Activated naive CD8-positive, alpha-beta T cell treated with anti-CD3 and anti-CD28 coated beads, Interleukin-2, amount 10 ng/mL, durations not matched to agents 7 days and 5 days (primary cell): ENCODE results near the gene LPCAT2. TPM values are rescaled to one million over a fixed set of nuclear protein-coding genes. Genes with fewer than 3 reads are reported as not detected.

Experiments
- ATAC-seq: fragments of 150-1000 bp; cut with Tn5 transposase; one replicate; pipeline ENCODE4 v1.10.0; 2021; ENCODE audit warnings: low read depth, moderate library complexity
- POLR2A ChIA-PET: fragments of 350-600 bp; sonication (Branson Sonifier 250); formaldehyde crosslinking; loops from one replicate; lab custom pipeline; 2021; ENCODE audit warnings: antibody characterized with exemption; lab: Charles Lee
- DNase-seq: peaks from one replicate; pipeline ENCODE4 v3.0.0; 2021
- H3K27ac Mint-ChIP-seq: one replicate; pipeline ENCODE4 v1.8.0; 2022; ENCODE audit warnings: mild to moderate bottlenecking, mixed read lengths
- H3K27me3 Mint-ChIP-seq: one replicate; pipeline ENCODE4 v1.8.0; 2022; ENCODE audit warnings: mild to moderate bottlenecking, moderate library complexity, mixed read lengths
- H3K36me3 Mint-ChIP-seq: one replicate; pipeline ENCODE4 v1.8.0; 2021; ENCODE audit warnings: mild to moderate bottlenecking, mixed read lengths
- H3K4me1 Mint-ChIP-seq: one replicate; pipeline ENCODE4 v1.8.0; 2021; ENCODE audit warnings: mixed read lengths
- H3K4me3 Mint-ChIP-seq: one replicate; pipeline ENCODE4 v1.8.0; 2022; ENCODE audit warnings: mild to moderate bottlenecking, moderate library complexity, mixed read lengths
- H3K9me3 Mint-ChIP-seq: one replicate; pipeline ENCODE4 v1.8.0; 2021; ENCODE audit warnings: mixed read lengths
- total RNA-seq, 2 experiments: library from RNA; stranded (reverse); gene quantifications; one replicate each; pipeline ENCODE4 v1.2.3, GENCODE V29; 2021

Gene LPCAT2
- total RNA-seq, 2 experiments from 2014 or later: 0.30 to 1.4 TPM

DNA sequence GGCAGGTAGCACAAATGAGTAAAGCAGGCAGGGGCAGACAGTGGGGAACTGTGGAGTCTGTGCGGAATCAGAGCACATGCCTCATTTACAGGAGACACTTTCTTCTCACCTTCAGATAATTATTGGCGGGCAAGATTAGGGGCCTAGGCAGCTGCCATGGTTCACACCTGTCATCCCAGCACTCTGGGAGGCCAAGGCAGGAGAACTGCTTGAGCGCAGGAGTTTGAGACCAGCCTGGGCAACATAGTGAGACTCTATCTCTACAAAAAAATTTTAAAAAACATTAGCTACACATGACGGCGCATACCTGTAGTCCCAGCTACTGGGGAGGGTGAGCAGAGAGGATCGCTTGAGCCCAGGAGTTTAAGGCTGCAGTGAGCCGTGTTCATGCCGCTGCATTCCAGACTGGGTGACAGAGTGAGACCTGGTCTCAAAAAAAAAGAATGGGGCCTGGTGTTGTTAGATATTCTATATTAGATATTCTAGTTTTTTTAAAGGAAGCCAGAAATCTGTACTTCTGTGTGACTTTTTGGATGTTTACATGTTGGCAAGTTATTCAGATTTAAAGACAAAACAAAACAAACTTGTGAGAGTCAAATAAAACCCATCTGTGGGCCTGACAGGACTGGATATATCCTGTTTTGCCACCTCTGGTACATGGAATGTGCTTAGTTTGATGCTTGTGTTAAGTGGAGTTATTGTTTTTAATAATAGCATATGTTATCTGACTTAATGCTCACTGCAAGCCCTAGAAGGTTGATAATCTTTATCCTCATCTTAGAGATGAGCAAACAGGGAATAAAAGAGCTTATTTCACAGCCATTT is 4.9 kb upstream of the LPCAT2 start:
- no peak for ATAC-seq
- Mint-ChIP-seq H3K36me3 (no peaks in the 10 kb centered on the region), H3K9me3 (no peaks in the 10 kb centered on the region), H3K4me3 (no peak overlapping the region), H3K27ac (no peak overlapping the region), H3K27me3 (peaks cover 14% of the 10 kb centered on the region), H3K4me1 (peaks cover 13% of the 10 kb centered on the region)
- POLR2A ChIA-PET: no interaction called here
- no peak for DNase-seq

DNA sequence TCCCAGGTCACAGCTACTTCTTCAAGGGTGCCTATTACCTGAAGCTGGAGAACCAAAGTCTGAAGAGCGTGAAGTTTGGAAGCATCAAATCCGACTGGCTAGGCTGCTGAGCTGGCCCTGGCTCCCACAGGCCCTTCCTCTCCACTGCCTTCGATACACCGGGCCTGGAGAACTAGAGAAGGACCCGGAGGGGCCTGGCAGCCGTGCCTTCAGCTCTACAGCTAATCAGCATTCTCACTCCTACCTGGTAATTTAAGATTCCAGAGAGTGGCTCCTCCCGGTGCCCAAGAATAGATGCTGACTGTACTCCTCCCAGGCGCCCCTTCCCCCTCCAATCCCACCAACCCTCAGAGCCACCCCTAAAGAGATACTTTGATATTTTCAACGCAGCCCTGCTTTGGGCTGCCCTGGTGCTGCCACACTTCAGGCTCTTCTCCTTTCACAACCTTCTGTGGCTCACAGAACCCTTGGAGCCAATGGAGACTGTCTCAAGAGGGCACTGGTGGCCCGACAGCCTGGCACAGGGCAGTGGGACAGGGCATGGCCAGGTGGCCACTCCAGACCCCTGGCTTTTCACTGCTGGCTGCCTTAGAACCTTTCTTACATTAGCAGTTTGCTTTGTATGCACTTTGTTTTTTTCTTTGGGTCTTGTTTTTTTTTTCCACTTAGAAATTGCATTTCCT is 3.4 kb upstream of the LPCAT2 start:
- peaks cover 5% of the 10 kb centered on the region for H3K36me3 Mint-ChIP-seq

DNA sequence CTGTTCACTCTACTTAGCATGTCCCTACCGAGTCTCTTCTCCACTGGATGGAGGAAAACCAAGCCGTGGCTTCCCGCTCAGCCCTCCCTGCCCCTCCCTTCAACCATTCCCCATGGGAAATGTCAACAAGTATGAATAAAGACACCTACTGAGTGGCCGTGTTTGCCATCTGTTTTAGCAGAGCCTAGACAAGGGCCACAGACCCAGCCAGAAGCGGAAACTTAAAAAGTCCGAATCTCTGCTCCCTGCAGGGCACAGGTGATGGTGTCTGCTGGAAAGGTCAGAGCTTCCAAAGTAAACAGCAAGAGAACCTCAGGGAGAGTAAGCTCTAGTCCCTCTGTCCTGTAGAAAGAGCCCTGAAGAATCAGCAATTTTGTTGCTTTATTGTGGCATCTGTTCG is 2.8 kb upstream of the LPCAT2 start:
- DNase-seq (no peak), ATAC-seq (no peak)
- peaks cover 32% of the 10 kb centered on the region for H3K27me3 Mint-ChIP-seq
- H3K9me3 Mint-ChIP-seq: no peaks in the 10 kb centered on the region
- peaks cover 5% of the 10 kb centered on the region for H3K36me3 Mint-ChIP-seq
- H3K27ac Mint-ChIP-seq: no peak overlapping the region
- H3K4me1 Mint-ChIP-seq: peaks cover 7% of the 10 kb centered on the region
- POLR2A ChIA-PET: no interaction called here
- H3K4me3 Mint-ChIP-seq: no peak overlapping the region

More for the DNA sequence above, 3.4 kb upstream of the LPCAT2 start:
- Mint-ChIP-seq H3K27ac (no peak overlapping the region), H3K4me3 (no peak overlapping the region), H3K4me1 (peaks cover 7% of the 10 kb centered on the region), H3K27me3 (peaks cover 27% of the 10 kb centered on the region), H3K9me3 (no peaks in the 10 kb centered on the region)
- DNase-seq (no peak), ATAC-seq (no peak)
- POLR2A ChIA-PET: no interaction called here

DNA sequence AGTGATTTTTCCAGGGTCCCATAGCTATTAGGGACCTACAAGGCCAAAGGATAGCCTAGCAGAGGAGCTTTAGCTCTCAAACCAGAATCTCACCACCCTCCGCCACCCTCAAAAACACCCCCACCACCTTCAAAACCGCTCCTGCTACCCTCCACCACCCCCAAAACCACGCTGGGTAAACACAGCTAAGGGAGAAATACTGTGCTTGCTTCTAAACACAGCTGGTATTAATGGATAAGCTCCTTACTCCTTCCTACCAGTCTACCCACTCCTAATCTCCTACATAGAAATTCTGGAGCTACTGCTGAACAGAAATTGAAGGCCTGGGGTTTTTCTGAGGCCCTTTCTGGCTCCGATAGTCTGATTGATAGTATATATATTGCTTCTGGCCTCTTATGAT is 2.2 kb upstream of the LPCAT2 start:
- Mint-ChIP-seq H3K4me1 (peaks cover 7% of the 10 kb centered on the region), H3K27ac (no peak overlapping the region), H3K9me3 (no peaks in the 10 kb centered on the region), H3K27me3 (peaks cover 28% of the 10 kb centered on the region), H3K36me3 (peaks cover 5% of the 10 kb centered on the region), H3K4me3 (no peak overlapping the region)
- DNase-seq (no peak), ATAC-seq (no peak)
- POLR2A ChIA-PET: no interaction called here

DNA sequence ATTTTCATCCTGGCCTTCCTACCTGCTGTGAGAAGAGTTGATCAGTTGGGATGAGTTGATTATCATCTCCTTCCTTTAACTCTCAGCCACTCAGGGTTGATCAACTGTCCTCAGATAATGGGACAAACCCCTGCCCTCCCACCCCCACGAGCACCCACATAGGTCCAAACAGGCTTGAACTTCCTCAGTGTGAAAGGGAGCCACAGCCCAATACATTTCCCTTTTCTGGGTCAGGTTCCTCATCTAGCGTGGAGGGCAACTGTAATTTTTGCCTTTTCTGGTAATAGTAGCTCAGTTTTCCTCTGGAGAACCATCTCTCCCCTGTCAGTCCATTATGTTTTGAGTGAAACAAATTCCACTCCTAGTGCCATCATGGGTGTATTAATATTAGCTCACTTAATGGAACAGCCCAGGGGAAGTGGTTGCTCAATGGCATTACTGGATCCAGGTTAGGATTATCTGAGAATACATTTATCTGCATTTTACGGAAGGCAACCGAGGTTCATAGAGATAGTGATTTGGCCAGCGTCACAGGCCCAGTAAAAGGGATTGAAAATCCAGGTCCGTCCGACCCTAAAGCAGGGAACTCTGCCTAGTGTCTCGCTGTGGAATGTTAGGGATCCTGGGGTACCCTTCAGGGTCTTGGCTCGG is 476 bp upstream of the LPCAT2 start:
- POLR2A ChIA-PET: no interaction called here
- DNase-seq (no peak), ATAC-seq (no peak)
- H3K9me3 Mint-ChIP-seq: peaks cover 4% of the 10 kb centered on the region
- peaks cover 7% of the 10 kb centered on the region for H3K4me1 Mint-ChIP-seq
- H3K36me3 Mint-ChIP-seq: peaks cover 5% of the 10 kb centered on the region
- peaks cover 28% of the 10 kb centered on the region for H3K27me3 Mint-ChIP-seq
- H3K27ac Mint-ChIP-seq: no peak overlapping the region
- H3K4me3 Mint-ChIP-seq: peak overlapping the region; percentile 57

DNA sequence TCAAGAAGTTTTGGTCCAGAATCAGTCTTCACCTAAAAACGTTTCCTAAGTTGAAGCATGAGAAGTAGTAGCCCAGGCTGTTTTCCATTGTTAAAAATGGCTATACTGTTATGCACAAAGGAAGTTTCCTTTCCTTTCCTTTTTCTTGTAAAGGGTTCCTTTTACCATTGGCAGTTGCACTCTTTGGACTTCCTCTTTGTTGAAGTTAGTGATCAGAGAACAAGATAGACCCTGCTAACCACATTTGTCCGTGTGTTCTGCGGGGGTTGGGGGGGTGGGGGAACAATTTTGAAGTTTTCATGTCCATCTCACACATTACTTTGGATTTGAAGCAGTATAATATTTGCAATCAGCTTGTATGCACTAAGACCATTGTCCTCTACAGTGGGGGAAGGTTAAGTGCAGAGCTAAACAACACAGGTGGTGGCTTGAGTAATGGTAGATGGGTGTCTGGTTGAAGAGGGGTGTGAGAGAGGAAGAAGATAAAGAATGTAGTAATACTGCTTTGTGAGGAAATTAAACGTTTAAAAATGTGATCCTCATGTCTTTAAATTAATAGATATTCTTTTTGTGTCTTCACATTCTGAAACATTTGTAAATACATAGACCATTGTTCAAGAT is 1.4 kb downstream of the LPCAT2 start:
- Mint-ChIP-seq H3K27ac (no peak overlapping the region), H3K9me3 (peaks cover 4% of the 10 kb centered on the region), H3K4me1 (peaks cover 7% of the 10 kb centered on the region), H3K4me3 (no peak overlapping the region), H3K27me3 (peaks cover 30% of the 10 kb centered on the region), H3K36me3 (peaks cover 5% of the 10 kb centered on the region)
- ATAC-seq (no peak), DNase-seq (no peak)
- POLR2A ChIA-PET: no interaction called here

DNA sequence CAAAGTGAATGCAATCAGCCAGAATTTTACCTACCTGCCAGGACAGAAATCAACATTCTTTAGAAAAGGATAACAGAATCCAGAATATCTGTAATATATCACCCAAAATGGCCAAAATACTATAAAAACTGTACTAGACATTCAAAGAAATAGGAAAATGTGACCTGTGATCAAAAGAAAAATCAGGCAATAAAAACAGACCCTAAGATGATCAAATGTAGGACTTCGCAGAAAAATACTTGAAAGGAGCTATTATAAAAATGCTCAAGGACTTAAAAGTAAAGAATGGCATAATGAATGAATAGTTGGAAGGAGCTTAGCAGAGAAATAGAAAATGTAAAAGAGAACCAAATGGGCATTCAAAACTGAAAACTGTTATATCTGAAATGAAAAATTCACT is 4.1 kb downstream of the LPCAT2 start:
- H3K9me3 Mint-ChIP-seq: peaks cover 4% of the 10 kb centered on the region
- ATAC-seq (no peak), DNase-seq (no peak)
- H3K27me3 Mint-ChIP-seq: peaks cover 28% of the 10 kb centered on the region
- POLR2A ChIA-PET: no interaction called here
- H3K4me1 Mint-ChIP-seq: peaks cover 7% of the 10 kb centered on the region
- no peak overlapping the region for H3K27ac Mint-ChIP-seq
- H3K36me3 Mint-ChIP-seq: peaks cover 5% of the 10 kb centered on the region
- no peak overlapping the region for H3K4me3 Mint-ChIP-seq

DNA sequence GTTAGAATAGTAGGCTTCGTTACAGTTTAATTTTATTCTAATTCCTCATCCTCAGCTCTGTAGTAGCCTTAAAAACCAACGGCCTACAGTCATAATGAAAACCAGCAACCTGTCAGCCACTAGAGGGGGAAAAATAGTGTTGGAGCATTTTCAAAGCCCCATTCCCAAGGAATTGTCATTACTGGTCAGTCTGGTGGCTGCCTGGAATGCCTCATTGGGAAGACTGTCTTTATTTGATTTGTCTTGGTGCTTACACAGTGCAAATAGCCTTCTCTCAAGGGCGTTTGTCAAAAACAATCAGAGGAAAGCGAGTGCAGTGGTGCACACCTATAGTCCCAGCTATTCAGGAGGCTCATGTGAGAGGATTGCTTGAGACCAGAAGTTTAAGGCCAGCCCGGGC is 4.7 kb downstream of the LPCAT2 start:
- peaks cover 5% of the 10 kb centered on the region for H3K36me3 Mint-ChIP-seq
- POLR2A ChIA-PET: interaction anchor here (0.5 kb wide), 1 partner anchor 78 kb away, joined by 3 read pairs; no protein-coding TSS in a partner anchor
- ATAC-seq: no peak
- H3K9me3 Mint-ChIP-seq: peaks cover 5% of the 10 kb centered on the region
- no peak for DNase-seq
- H3K27ac Mint-ChIP-seq: no peak overlapping the region
- H3K4me1 Mint-ChIP-seq: peaks cover 7% of the 10 kb centered on the region
- no peak overlapping the region for H3K4me3 Mint-ChIP-seq
- peaks cover 26% of the 10 kb centered on the region for H3K27me3 Mint-ChIP-seq

DNA sequence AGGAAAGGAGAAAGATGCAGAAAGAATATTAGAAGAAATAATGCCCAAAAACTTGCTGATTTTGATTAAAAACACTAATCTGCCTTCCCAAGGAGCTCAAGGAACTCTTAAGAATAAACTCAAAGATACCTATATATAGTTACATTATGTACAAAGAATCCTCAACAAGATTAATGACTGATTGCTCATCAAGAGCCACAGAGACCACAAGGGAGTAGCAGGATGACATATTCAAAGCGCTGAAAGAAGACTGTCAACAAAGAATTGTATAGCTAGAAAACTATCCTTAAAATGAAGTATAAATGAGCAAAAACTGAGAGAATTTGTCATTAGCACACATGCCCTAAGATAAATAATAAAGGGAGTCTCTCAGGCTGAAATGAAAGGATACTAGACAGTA is 6.2 kb downstream of the LPCAT2 start:
- ATAC-seq: no peak
- peaks cover 12% of the 10 kb centered on the region for H3K27me3 Mint-ChIP-seq
- H3K36me3 Mint-ChIP-seq: no peaks in the 10 kb centered on the region

DNA sequence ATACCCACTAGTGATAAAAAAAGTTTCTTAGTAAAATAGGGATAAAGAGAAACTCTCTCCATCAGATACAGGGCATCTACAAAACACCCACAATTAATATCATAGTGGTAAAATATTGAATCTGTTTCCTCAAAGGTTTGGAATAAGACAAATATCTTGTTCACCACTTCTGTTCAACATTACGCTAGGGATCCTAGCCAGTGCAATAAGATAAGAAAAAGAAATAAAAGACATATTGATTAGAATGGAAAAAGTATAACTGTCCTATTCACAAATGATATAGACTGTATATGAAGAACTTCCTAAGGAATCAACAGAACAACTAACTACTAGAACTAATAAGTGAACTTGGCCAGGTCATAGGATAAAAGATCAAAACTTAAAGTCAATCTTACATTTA is 12.9 kb downstream of the LPCAT2 start:
- Mint-ChIP-seq H3K4me1 (no peaks in the 10 kb centered on the region), H3K9me3 (peaks cover 8% of the 10 kb centered on the region), H3K27ac (no peak overlapping the region), H3K36me3 (no peaks in the 10 kb centered on the region), H3K27me3 (peaks cover 2% of the 10 kb centered on the region), H3K4me3 (no peak overlapping the region)
- ATAC-seq (no peak), DNase-seq (no peak)
- POLR2A ChIA-PET: no interaction called here

More for the DNA sequence above, 6.2 kb downstream of the LPCAT2 start:
- no peaks in the 10 kb centered on the region for H3K4me1 Mint-ChIP-seq
- DNase-seq: no peak
- H3K27ac Mint-ChIP-seq: no peak overlapping the region
- peaks cover 7% of the 10 kb centered on the region for H3K9me3 Mint-ChIP-seq
- no peak overlapping the region for H3K4me3 Mint-ChIP-seq
- POLR2A ChIA-PET: no interaction called here

DNA sequence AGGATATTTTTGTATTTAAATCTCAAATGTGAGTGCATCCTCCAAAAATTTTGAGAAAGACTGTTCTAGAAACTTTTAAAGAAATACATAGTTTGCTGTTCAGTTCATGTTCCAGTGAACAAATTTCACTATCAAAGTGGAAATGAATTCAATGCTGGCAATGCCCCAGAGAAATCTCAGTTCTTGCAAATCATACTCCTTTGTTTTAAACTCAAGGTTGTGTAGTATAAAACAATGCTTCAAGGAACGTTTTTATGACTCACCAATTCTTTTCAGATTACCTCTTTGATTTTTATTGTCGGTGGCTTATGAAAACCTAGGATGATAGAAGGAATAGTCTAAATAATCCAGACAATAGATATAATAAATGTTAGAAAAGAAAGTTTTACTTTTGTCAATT is 17.6 kb downstream of the LPCAT2 start:
- no peaks in the 10 kb centered on the region for H3K4me1 Mint-ChIP-seq
- H3K27ac Mint-ChIP-seq: no peak overlapping the region
- POLR2A ChIA-PET: no interaction called here
- ATAC-seq (no peak), DNase-seq (no peak)
- peaks cover 5% of the 10 kb centered on the region for H3K9me3 Mint-ChIP-seq
- no peak overlapping the region for H3K4me3 Mint-ChIP-seq
- H3K36me3 Mint-ChIP-seq: no peaks in the 10 kb centered on the region
- H3K27me3 Mint-ChIP-seq: peaks cover 9% of the 10 kb centered on the region

DNA sequence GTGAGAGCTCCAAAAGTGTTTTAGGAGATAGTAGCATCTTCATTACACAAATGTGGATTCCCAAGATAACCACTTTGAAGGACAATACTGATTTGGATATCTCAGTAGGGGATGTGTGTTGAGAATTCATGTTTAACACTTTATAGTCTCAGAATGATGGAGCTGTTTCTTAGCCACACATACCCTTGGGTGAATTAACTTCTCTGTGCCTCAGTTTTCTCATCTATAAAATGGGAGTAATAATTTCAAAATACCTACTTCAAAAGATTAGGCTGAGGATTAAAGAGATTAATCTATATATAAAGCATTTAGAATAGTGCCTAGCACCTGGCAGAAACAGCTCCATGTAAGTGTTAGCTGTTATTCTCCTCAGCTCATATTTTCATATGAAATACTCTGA is 19.0 kb downstream of the LPCAT2 start:
- Mint-ChIP-seq H3K9me3 (no peaks in the 10 kb centered on the region), H3K27me3 (peaks cover 9% of the 10 kb centered on the region), H3K27ac (no peak overlapping the region), H3K4me1 (no peaks in the 10 kb centered on the region), H3K36me3 (no peaks in the 10 kb centered on the region), H3K4me3 (no peak overlapping the region)
- POLR2A ChIA-PET: no interaction called here
- DNase-seq (no peak), ATAC-seq (no peak)

DNA sequence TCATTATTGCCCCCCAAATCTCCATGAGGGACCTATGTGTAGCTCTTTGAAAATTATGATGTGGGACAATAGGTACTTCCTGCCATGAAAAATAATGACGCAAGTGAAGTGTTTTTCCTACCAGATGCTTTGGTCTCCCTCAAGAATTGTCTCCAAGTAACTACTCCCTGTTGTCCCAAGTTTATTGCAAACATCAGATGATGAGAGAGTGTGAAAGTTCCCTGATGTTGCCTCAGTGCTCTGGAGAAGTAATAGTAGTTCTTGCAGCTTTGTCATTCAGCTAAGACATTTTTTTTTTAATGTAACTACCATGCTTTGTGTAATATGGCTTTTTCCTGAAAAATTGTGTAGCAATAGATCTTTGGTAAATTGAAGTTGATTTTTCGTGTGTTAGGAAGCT is 20.1 kb downstream of the LPCAT2 start:
- Mint-ChIP-seq H3K9me3 (no peaks in the 10 kb centered on the region), H3K4me3 (no peak overlapping the region), H3K27me3 (peaks cover 9% of the 10 kb centered on the region), H3K4me1 (no peaks in the 10 kb centered on the region), H3K27ac (no peak overlapping the region), H3K36me3 (no peaks in the 10 kb centered on the region)
- DNase-seq: no peak
- POLR2A ChIA-PET: no interaction called here
- ATAC-seq: no peak
